ENCODE measurements around the gene ZCCHC14. TPM values are rescaled to one million over a fixed set of nuclear protein-coding genes. Genes with fewer than 3 reads are reported as not detected.

The ZCCHC14 gene
- total and polyA plus RNA-seq, 2 of the 8 experiments (the other 6 are each of a cell fraction or from before 2014, with no cell fraction given): 8.2 to 28.2 TPM

DNA sequence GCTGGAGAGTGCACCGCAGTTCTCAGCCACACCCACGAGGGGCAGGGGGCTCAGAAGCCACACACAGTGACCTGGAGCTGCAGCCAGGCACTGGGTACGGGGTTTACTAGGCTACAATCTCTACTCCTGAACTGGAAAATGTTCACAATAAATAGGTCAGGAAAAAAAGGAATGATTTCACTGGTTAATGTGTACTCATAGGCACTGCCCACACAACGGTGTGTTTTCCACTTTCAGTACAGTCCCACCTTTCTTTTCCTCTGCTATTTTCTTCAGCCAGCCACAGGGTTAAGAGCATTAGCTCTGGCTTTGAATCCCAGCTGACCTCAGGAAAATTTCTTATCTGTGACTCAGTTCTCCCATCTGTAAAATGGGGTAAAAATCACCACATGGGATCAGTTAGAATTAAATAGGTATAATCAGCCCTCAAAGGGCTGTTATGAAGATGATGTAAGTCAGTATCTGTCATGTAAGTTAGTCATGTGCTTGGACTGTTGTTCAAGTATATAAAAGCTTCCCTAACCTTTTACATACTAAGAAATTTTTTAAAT lies 35.7 kb downstream of the ZCCHC14 start (continued):
- TF ChIP-seq, protein P1, sequence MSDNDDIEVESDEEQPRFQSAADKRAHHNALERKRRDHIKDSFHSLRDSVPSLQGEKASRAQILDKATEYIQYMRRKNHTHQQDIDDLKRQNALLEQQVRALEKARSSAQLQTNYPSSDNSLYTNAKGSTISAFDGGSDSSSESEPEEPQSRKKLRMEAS (IDR thresholded peaks at IDR 0.05): no peak
- TF ChIP-seq, protein P2, sequence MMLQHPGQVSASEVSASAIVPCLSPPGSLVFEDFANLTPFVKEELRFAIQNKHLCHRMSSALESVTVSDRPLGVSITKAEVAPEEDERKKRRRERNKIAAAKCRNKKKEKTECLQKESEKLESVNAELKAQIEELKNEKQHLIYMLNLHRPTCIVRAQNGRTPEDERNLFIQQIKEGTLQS (IDR thresholded peaks at IDR 0.05; ENCODE audit: insufficient read depth, low read depth, low read length): no peak
- no peak for TF ChIP-seq GABPA (IDR thresholded peaks at IDR 0.05; ENCODE audit: borderline replicate concordance, insufficient read depth, low read length)
